Measurements from ENCODE around the gene PMP22. TPM values are rescaled to one million over a fixed set of nuclear protein-coding genes. Genes with fewer than 3 reads are reported as not detected.

Gene PMP22
- total and polyA plus RNA-seq, 2 of the 13 experiments (the other 11 are each of a cell fraction or from before 2014, with no cell fraction given) = 5.7 to 6.2 TPM

DNA sequence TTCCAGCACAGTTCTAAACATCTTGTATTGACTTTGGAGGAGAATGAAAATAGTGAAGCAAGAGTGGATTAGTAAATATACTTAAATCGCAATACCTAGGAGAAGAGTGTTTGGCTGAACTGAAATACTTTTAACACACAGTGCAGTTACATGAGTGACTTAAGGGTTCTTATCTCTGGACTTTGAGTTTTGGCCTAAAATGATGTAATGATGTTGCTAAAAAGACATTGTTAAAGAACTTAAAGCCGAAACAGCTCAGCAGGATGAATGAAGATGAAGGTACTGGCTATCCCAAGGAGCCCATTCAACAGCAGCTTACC lies 28.1 kb downstream of the PMP22 start (continued):
- TF ChIP-seq SOX6 (IDR thresholded peaks at IDR 0.05) = no peak
- peak; percentile 35; the same call in 1 of the 2 replicates for TF ChIP-seq SOX6 (CRISPR knock-in tag; IDR thresholded peaks at IDR 0.05)
- TF ChIP-seq, protein P1, sequence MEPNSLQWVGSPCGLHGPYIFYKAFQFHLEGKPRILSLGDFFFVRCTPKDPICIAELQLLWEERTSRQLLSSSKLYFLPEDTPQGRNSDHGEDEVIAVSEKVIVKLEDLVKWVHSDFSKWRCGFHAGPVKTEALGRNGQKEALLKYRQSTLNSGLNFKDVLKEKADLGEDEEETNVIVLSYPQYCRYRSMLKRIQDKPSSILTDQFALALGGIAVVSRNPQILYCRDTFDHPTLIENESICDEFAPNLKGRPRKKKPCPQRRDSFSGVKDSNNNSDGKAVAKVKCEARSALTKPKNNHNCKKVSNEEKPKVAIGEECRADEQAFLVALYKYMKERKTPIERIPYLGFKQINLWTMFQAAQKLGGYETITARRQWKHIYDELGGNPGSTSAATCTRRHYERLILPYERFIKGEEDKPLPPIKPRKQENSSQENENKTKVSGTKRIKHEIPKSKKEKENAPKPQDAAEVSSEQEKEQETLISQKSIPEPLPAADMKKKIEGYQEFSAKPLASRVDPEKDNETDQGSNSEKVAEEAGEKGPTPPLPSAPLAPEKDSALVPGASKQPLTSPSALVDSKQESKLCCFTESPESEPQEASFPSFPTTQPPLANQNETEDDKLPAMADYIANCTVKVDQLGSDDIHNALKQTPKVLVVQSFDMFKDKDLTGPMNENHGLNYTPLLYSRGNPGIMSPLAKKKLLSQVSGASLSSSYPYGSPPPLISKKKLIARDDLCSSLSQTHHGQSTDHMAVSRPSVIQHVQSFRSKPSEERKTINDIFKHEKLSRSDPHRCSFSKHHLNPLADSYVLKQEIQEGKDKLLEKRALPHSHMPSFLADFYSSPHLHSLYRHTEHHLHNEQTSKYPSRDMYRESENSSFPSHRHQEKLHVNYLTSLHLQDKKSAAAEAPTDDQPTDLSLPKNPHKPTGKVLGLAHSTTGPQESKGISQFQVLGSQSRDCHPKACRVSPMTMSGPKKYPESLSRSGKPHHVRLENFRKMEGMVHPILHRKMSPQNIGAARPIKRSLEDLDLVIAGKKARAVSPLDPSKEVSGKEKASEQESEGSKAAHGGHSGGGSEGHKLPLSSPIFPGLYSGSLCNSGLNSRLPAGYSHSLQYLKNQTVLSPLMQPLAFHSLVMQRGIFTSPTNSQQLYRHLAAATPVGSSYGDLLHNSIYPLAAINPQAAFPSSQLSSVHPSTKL (CRISPR knock-in tag; IDR thresholded peaks at IDR 0.05) = peak; percentile 52
- TF ChIP-seq FOXA3 (CRISPR knock-in tag; IDR thresholded peaks at IDR 0.05) = peak; percentile 51; the same call in 1 of the 2 replicates
- TF ChIP-seq HHEX (CRISPR knock-in tag; IDR thresholded peaks at IDR 0.05) = no peak
- TF ChIP-seq SOX13 (IDR thresholded peaks at IDR 0.05) = no peak
- peak in 1 of 2 experiments; percentile 48; a peak in 1 of 4 replicates for TF ChIP-seq SOX13 (CRISPR knock-in tag; conservative IDR thresholded peaks at IDR 0.05 in 1 of 2, IDR thresholded peaks at IDR 0.05 in 1 of 2)
- peak; percentile 36; the same call in 1 of the 2 replicates for TF ChIP-seq BCL6 (CRISPR knock-in tag; IDR thresholded peaks at IDR 0.05)
- TF ChIP-seq CREM (IDR thresholded peaks at IDR 0.05) = peak; percentile 52; the same call in 1 of the 2 replicates
- TF ChIP-seq CREM (CRISPR knock-in tag; IDR thresholded peaks at IDR 0.05) = no peak

DNA sequence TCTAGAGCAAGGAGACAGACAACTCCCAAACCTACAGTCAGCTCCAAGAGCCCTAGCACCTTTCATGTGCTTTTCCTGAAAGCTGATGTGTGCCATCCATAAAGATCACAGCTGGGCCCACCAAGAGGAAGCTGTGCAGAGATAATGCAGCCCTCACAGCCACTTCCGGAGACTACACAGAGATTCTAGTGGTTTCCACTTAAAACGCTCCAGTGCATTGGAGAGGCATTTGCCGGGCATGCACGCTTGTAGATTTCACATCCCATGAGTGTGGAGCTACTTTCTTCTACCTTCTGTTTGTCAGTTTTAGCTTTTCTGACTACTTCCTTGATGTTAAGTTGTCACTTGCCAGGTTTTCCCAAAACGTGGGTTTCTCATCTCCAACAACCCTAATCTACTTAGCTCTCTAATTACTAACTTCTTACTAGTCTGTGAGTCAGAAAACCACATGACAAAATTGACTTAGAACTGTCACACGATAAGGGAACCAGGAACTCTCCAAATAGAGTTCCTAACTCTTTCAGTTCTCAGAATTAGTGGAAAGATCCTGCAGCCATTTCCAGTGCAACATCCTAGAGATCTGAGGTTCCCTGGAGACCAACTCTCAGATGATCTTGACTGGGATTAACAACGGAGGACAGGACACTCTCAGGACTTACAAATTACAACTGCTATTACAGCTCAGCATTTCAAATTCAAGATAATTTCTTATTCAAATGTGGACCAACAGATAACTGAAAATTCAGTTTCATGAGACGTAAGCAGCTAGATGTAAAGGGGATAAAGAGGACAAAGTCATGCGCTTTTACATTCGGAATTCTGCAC lies 28.6 kb downstream of the PMP22 start:
- Histone ChIP-seq H3K36me3 (replicated peaks in 1 of 2; ENCODE audit: control insufficient read depth in 1 of 2, insufficient read depth in 2 of 2, low read length in 2 of 2) (no peaks in the 10 kb centered on the region), H3K9ac (ENCODE audit: insufficient read depth, low read depth, low read length) (no peak overlapping the region), H3K27ac (ENCODE audit: extremely low read length, insufficient read depth, low read length) (no peak overlapping the region), H3K27me3 (ENCODE audit: control insufficient read depth in 1 of 2, insufficient read depth in 2 of 2, low read length in 2 of 2) (no peaks in the 10 kb centered on the region), H3K4me3 (replicated peaks in 1 of 3; ENCODE audit: insufficient read depth in 1 of 3, low read depth in 2 of 3, low read length in 3 of 3) (no peak overlapping the region), H2AFZ (ENCODE audit: low read length) (no peak overlapping the region), H3K9me3 (ENCODE audit: low read length) (no peaks in the 10 kb centered on the region), H3K79me2 (ENCODE audit: insufficient read depth, low read length) (no peaks in the 10 kb centered on the region), H4K20me1 (ENCODE audit: insufficient read depth, low read length) (no peaks in the 10 kb centered on the region), H3K4me2 (ENCODE audit: low read depth, low read length) (peak overlapping the region; percentile 28), H3K4me1 (ENCODE audit: insufficient read depth, low read length) (peaks cover 34% of the 10 kb centered on the region)
- ChIA-PET POLR2A (no interaction called here), CTCF (ENCODE audit: low intra/inter-chr PET ratio, low total read pairs) (no interaction called here)
- no TSS peak for BruUV-seq (replicated peaks)
- in situ Hi-C loops (cut with HindIII; ENCODE audit: extremely low pct_ligation_motif_present, low pct_unique_long_range_greater_than_20kb) = no loop called here
- ATAC-seq (no peak), DNase-seq (ENCODE audit: low spot score) (no peak), FAIRE-seq (no peak)
- intact Hi-C loops (cut with micrococcal nuclease; ENCODE audit: unreplicated experiment) = no loop called here
- 45% methylated on average over 10 of the region's 10 CpGs for WGBS (ENCODE audit: low lambda C conversion rate)
- TF ChIP-seq RBAK (CRISPR knock-in tag; IDR thresholded peaks at IDR 0.05) (no peak), MYNN (CRISPR knock-in tag; IDR thresholded peaks at IDR 0.05; ENCODE audit: low read depth) (no peak), NAIF1 (CRISPR knock-in tag; IDR thresholded peaks at IDR 0.05; ENCODE audit: borderline replicate concordance) (no peak), ZBED4 (CRISPR knock-in tag; IDR thresholded peaks at IDR 0.05; ENCODE audit: borderline replicate concordance) (no peak), KDM4B (CRISPR knock-in tag; IDR thresholded peaks at IDR 0.05) (no peak), MEF2D (CRISPR knock-in tag; IDR thresholded peaks at IDR 0.05) (no peak), GABPB1 (CRISPR knock-in tag; IDR thresholded peaks at IDR 0.05) (no peak)

Data from HepG2 (cell line).